PFSK-1 (cell line): Measurements from ENCODE around the gene CAMK4.

Experiments used
- FOXP2 ChIP-seq: optimal IDR thresholded peaks from 2 replicates; pipeline ENCODE3; 2011; ENCODE audit warnings: borderline replicate concordance, control low read depth, inconsistent platforms; ENCODE audit not compliant: insufficient read depth; ENCODE audit errors: extremely low read length, extremely low read depth
- POLR2AphosphoS5 ChIP-seq: IDR thresholded peaks from 2 replicates; pipeline ENCODE4 v1.6.1; 2012; ENCODE audit warnings: low read depth, mild to moderate bottlenecking, control low read depth, low read length, moderate library complexity
- SIN3A ChIP-seq: IDR thresholded peaks from 2 replicates; pipeline ENCODE4 v1.6.1; 2012; ENCODE audit warnings: mild to moderate bottlenecking, low read length, moderate library complexity, borderline replicate concordance; ENCODE audit not compliant: insufficient read depth
- TAF1 ChIP-seq: IDR thresholded peaks from 2 replicates; pipeline ENCODE4 v1.6.1; 2012; ENCODE audit warnings: low read length, control low read depth, borderline replicate concordance; ENCODE audit not compliant: insufficient read depth
- TF ChIP-seq, protein P1 (sequence below), 2 experiments: IDR thresholded peaks; 2 replicates each; pipeline versions ENCODE4 v1.6.1 to v1.8.0; 2011 to 2012; ENCODE audit warnings: low read depth in 2 of 2, low read length in 2 of 2, control low read depth in 1 of 2, inconsistent platforms in 1 of 2, mild to moderate bottlenecking in 1 of 2, moderate library complexity in 1 of 2; ENCODE audit not compliant: insufficient read depth in 1 of 2

GRCh38 chr5:111461934-111462333, 237.8 kb downstream of the CAMK4 start:
- TF ChIP-seq POLR2AphosphoS5 (no peak), TAF1 (no peak), SIN3A (no peak), FOXP2 (no peak)
- TF ChIP-seq, protein P1, sequence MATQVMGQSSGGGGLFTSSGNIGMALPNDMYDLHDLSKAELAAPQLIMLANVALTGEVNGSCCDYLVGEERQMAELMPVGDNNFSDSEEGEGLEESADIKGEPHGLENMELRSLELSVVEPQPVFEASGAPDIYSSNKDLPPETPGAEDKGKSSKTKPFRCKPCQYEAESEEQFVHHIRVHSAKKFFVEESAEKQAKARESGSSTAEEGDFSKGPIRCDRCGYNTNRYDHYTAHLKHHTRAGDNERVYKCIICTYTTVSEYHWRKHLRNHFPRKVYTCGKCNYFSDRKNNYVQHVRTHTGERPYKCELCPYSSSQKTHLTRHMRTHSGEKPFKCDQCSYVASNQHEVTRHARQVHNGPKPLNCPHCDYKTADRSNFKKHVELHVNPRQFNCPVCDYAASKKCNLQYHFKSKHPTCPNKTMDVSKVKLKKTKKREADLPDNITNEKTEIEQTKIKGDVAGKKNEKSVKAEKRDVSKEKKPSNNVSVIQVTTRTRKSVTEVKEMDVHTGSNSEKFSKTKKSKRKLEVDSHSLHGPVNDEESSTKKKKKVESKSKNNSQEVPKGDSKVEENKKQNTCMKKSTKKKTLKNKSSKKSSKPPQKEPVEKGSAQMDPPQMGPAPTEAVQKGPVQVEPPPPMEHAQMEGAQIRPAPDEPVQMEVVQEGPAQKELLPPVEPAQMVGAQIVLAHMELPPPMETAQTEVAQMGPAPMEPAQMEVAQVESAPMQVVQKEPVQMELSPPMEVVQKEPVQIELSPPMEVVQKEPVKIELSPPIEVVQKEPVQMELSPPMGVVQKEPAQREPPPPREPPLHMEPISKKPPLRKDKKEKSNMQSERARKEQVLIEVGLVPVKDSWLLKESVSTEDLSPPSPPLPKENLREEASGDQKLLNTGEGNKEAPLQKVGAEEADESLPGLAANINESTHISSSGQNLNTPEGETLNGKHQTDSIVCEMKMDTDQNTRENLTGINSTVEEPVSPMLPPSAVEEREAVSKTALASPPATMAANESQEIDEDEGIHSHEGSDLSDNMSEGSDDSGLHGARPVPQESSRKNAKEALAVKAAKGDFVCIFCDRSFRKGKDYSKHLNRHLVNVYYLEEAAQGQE (IDR thresholded peaks at IDR 0.05; ENCODE audit: insufficient read depth in 1 of 2, low read depth in 2 of 2, low read length in 2 of 2) = no peak
